Osteocyte (in vitro differentiated cells): ENCODE data around the gene NCF4. TPM values are rescaled to one million over a fixed set of nuclear protein-coding genes. Genes with fewer than 3 reads are reported as not detected.

Experiments
- DNase-seq: peaks from one replicate; pipeline ENCODE4 v3.0.0; 2021; ENCODE audit warnings: mixed read lengths; ENCODE audit not compliant: unreplicated experiment; ENCODE audit errors: extremely low spot score
- H3K27ac Mint-ChIP-seq: one replicate; pipeline ENCODE4 v1.8.0; 2021; ENCODE audit warnings: mild to moderate bottlenecking, mixed read lengths; ENCODE audit not compliant: unreplicated experiment
- H3K27me3 Mint-ChIP-seq: one replicate; pipeline ENCODE4 v1.8.0; 2021; ENCODE audit warnings: mixed read lengths; ENCODE audit not compliant: unreplicated experiment
- H3K36me3 Mint-ChIP-seq: one replicate; pipeline ENCODE4 v1.8.0; 2021; ENCODE audit warnings: mixed read lengths; ENCODE audit not compliant: unreplicated experiment
- H3K4me1 Mint-ChIP-seq: one replicate; pipeline ENCODE4 v1.8.0; 2021; ENCODE audit warnings: mixed read lengths; ENCODE audit not compliant: unreplicated experiment
- H3K4me3 Mint-ChIP-seq: one replicate; pipeline ENCODE4 v1.8.0; 2021; ENCODE audit warnings: mild to moderate bottlenecking, moderate library complexity, mixed read lengths; ENCODE audit not compliant: unreplicated experiment
- H3K9me3 Mint-ChIP-seq: one replicate; pipeline ENCODE4 v1.8.0; 2021; ENCODE audit warnings: mixed read lengths; ENCODE audit not compliant: unreplicated experiment
- total RNA-seq: library from RNA; stranded (reverse); gene quantifications from 2 replicates; pipeline ENCODE4 v1.2.1, GENCODE V29; 2021
- TF ChIP-seq, protein P1 (sequence below): fragments of 200-600 bp; sonication (generic); IDR thresholded peaks from 2 replicates; pipeline ENCODE4 v1.5.0; 2021; ENCODE audit warnings: antibody characterized with exemption, mild to moderate bottlenecking, moderate library complexity

NCF4 gene
- total RNA-seq, 1 donor from 2014 or later: not detected

DNA sequence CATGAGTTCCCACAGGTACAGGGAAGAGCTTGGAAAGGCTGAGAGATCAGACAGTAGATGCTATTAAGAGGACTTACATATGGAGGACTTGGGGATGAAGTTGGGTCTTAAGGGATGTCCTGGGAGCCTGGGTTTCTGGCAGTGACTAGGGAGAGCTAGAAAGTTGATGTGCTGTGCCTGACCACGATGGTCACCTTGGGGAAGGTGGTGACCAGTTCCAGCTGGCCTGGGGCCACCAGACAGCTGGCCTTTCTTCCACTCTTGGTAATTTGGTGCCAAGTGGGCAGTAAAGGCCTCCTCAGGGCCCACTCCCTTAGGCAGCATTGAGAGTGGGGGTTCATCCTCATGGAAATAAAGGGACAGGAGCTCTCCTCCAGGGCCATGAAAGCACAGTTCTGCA, 38.7 kb downstream of the NCF4 start:
- DNase-seq: no peak
- Mint-ChIP-seq H3K36me3 (no peaks in the 10 kb centered on the region), H3K4me1 (no peaks in the 10 kb centered on the region), H3K9me3 (peaks cover 13% of the 10 kb centered on the region), H3K27ac (no peak overlapping the region), H3K27me3 (peaks cover 46% of the 10 kb centered on the region), H3K4me3 (no peak overlapping the region)
- TF ChIP-seq, protein P1, sequence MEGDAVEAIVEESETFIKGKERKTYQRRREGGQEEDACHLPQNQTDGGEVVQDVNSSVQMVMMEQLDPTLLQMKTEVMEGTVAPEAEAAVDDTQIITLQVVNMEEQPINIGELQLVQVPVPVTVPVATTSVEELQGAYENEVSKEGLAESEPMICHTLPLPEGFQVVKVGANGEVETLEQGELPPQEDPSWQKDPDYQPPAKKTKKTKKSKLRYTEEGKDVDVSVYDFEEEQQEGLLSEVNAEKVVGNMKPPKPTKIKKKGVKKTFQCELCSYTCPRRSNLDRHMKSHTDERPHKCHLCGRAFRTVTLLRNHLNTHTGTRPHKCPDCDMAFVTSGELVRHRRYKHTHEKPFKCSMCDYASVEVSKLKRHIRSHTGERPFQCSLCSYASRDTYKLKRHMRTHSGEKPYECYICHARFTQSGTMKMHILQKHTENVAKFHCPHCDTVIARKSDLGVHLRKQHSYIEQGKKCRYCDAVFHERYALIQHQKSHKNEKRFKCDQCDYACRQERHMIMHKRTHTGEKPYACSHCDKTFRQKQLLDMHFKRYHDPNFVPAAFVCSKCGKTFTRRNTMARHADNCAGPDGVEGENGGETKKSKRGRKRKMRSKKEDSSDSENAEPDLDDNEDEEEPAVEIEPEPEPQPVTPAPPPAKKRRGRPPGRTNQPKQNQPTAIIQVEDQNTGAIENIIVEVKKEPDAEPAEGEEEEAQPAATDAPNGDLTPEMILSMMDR: no peak

DNA sequence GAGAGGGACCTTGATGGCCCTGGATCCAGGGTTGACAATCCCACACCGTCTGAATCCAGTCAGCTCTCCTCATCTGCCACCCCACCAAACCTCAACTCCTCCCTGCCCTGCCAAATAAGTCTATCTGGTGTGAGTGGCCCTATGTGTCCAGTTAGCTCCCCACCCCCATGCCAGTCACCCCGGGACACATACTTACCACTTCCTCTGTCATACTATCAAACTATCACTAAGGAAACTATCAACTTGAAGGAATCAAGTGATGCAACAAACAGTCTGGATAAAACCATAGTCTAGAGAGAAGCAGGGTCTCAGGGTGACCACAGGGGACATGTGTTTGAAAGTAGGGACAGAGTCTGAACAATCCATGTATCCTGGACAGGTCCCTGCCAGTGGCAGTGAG, 39.4 kb downstream of the NCF4 start:
- Mint-ChIP-seq H3K4me1 (no peaks in the 10 kb centered on the region), H3K36me3 (no peaks in the 10 kb centered on the region), H3K4me3 (no peak overlapping the region), H3K27me3 (peaks cover 41% of the 10 kb centered on the region), H3K9me3 (peaks cover 9% of the 10 kb centered on the region), H3K27ac (no peak overlapping the region)
- TF ChIP-seq, protein P1: no peak
- DNase-seq: no peak

DNA sequence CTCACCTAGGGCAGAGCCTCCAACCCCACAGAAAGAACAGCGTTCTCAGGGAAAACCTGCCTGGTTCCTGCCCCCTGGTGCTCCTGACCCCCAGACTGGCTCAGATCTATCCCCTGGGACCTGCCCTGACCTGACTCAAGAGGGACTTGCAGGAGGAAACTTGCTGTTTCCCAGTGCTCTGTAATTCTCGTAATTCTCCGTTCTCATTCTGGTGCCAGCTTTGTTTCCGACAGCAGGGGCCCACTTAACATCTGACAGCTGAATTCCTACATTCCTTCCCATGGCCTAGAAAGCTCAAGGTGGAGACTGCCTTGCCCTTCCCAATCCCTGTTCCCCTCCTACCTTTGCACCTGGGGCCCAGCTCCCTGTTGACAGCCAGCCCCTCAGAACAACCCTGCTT, 40.1 kb downstream of the NCF4 start:
- H3K36me3 Mint-ChIP-seq: no peaks in the 10 kb centered on the region
- no peak for DNase-seq
- no peaks in the 10 kb centered on the region for H3K4me1 Mint-ChIP-seq
- no peak overlapping the region for H3K27ac Mint-ChIP-seq
- H3K9me3 Mint-ChIP-seq: peaks cover 4% of the 10 kb centered on the region
- H3K4me3 Mint-ChIP-seq: no peak overlapping the region
- peaks cover 37% of the 10 kb centered on the region for H3K27me3 Mint-ChIP-seq
- TF ChIP-seq, protein P1: no peak

DNA sequence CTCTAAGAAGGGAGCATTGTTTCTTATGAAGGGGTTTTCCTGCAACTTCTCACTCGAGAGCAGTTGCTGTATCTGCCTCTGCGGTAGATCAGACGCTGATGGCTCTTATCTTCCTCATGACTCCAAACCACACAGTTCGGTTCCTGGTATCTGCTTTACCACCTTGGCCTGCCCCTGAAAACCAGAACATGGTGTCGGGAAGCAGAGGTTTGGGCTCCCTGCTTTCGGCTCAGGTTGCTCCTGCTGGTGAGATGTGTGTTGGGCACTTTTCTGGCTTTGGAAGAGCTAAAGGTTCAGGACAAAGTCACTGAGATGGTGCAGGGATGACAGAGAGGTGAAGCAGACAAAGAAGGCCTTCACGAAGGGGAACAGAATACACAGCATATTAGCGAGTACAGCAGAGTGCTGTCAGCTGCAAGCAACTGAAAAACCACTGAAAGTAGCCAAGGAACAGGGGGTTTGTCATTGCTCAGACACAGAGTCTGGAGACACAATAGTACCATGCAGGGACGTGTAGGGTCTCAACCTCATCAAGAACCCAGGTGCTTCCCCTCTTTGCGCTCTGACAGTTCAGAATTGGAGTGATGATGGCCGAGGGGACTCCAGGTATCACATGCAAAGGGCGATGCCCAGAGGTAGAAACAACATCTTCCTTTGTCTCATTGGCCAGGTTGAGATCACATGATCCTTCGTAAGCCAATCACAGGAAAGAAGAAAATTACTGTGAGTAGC, 40.8 kb downstream of the NCF4 start:
- DNase-seq: no peak
- no peak overlapping the region for H3K4me3 Mint-ChIP-seq
- H3K27me3 Mint-ChIP-seq: peaks cover 34% of the 10 kb centered on the region
- H3K36me3 Mint-ChIP-seq: no peaks in the 10 kb centered on the region
- H3K4me1 Mint-ChIP-seq: no peaks in the 10 kb centered on the region
- H3K9me3 Mint-ChIP-seq: peaks cover 4% of the 10 kb centered on the region
- TF ChIP-seq, protein P1: no peak
- no peak overlapping the region for H3K27ac Mint-ChIP-seq

DNA sequence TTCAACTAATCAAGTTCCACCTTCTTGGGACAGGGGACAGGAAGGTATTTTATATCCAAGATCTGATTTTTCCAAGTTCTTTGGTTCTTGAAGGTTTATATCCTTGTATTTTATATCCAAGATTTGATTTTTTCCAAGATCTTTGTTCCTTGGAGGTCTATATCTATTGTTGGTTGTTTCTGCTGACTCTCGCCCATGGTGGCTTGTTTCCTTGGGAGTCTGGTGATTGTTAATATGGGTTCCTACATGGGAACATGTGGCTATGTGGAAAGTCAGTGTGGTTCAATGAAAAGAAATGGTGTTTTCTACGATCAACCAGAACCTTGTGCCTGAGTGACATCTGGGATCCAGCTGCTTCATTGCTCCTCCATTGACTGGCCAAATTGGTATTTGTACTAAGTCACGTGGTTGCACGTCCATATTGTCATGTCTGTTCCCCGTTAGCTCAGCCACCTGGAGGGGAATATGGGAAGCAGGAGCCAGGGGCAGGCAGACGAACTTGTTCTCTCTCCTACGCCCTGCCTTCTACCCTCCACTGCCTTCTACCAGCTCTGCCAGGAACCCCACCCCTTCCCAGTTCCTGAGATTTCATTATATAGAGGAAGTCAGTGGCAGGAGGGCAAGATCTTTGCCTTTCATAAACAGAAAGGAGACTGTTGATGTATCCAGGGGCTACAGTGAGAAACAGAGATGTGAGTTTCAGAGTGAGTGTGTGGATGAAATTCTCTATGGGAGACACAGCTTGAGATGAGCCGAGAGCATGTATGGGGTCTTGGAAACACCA, 41.5 kb downstream of the NCF4 start:
- Mint-ChIP-seq H3K4me1 (no peaks in the 10 kb centered on the region), H3K9me3 (peaks cover 4% of the 10 kb centered on the region), H3K27ac (no peak overlapping the region), H3K36me3 (no peaks in the 10 kb centered on the region), H3K27me3 (peaks cover 27% of the 10 kb centered on the region), H3K4me3 (no peak overlapping the region)
- TF ChIP-seq, protein P1: no peak
- no peak for DNase-seq
